ENCODE measurements around the gene MAP1LC3A.

The MAP1LC3A gene

DNA sequence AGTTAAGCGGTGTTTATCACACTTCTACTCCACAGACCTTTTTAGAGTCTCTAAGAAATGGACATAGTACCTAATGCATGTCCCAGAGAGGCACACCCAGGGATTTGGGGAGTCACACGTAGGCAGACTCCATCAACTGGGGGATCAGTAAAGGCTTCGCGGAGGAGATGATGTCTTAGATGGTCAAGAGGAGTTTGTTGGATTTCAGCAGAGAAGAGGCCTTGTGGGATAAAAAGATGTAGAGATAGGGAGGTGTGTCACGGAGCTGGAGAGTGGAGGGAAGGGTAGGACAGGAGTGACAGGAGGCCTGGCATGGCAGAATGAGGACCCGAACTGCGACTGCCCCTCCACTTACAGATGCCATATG is 33.2 kb upstream of the MAP1LC3A start:
- TF ChIP-seq CTCF (IDR thresholded peaks at IDR 0.05; ENCODE audit: low read depth, low read length), result no peak
- DNase-seq (ENCODE audit: extremely low read depth, low read depth), result no peak

DNA sequence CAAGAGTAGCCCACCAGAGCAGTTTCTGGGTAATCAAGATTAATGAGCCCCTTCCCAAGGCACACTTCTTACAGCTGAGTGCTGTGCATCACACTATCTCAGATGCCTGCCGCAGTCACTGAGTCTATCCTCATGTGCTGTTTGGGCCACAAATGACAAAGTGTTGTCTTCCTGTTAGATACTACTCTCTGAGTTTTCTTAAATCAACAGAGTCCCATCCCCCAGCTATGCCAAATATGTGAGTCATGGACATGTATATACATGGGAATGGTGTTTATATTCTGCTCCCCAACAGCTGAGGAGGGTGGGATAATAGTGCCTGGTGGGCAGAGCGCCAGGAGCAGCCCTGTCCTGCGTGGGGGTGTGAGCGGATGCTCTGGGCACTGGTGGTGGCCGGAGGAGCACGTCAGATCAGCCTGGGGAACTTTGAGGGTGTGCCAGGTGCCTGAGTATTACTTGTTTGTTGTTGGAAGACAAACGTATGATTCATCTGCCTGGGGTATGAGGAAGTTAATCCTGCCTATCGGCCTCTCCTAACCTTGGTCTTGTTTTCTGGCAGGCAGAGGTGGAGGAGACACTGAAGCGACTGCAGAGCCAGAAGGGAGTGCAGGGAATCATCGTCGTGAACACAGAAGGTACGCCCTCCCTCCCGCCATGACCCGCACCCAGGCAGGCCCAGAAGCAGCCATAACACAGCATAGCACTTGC is 32.7 kb upstream of the MAP1LC3A start:
- no peak for TF ChIP-seq CTCF (IDR thresholded peaks at IDR 0.05; ENCODE audit: low read depth, low read length)
- DNase-seq (ENCODE audit: extremely low read depth, low read depth), result peak; percentile 98

DNA sequence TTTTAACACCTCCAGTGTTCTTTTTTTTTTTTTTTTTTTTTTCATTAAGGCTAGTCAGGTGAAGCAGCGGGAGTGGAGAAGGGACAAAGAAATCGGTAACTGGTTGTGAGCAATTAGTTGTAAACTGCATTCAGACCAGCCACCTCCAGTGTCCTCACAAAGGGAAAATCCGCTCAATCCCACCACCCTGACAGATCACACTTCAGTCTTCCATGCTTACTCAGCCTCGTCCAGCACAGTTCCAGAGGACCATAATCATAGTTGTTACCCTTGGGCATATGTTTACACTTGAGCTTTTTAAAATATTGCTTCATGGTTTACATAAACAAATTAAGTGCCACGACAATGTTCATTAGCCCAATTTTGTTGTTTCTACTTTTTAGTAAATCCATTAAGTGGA is 32.1 kb upstream of the MAP1LC3A start:
- DNase-seq (ENCODE audit: extremely low read depth, low read depth), result no peak
- TF ChIP-seq CTCF (IDR thresholded peaks at IDR 0.05; ENCODE audit: low read depth, low read length), result no peak

GRCh38 chr20:34527016-34527415 is 31.5 kb upstream of the MAP1LC3A start:
- DNase-seq (ENCODE audit: extremely low read depth, low read depth), result no peak
- no peak for TF ChIP-seq CTCF (IDR thresholded peaks at IDR 0.05; ENCODE audit: low read depth, low read length)

DNA sequence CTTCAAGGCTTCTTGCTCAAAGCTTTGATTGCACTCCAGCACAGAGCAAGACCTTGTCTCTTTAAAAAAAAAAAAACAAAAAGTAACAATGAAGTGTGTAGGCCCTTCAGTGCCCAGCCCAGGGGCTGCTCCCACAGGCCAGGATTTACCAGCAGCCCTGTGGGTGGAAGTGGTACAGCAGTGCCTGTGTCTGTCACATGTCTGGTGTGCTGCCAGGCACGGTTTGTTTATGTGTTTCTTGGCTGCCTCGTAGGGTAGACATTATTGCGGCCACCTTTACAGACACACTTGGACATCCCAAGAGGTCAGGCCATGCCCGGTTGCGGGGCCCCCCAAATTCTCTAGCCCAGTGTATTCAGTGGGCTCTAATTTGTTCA is 29.6 kb upstream of the MAP1LC3A start:
- no peak for DNase-seq (ENCODE audit: extremely low read depth, low read depth)
- no peak for TF ChIP-seq CTCF (IDR thresholded peaks at IDR 0.05; ENCODE audit: low read depth, low read length)

GRCh38 chr20:34529742-34530141 is 28.8 kb upstream of the MAP1LC3A start:
- no peak for DNase-seq (ENCODE audit: extremely low read depth, low read depth)
- no peak for TF ChIP-seq CTCF (IDR thresholded peaks at IDR 0.05; ENCODE audit: low read depth, low read length)

DNA sequence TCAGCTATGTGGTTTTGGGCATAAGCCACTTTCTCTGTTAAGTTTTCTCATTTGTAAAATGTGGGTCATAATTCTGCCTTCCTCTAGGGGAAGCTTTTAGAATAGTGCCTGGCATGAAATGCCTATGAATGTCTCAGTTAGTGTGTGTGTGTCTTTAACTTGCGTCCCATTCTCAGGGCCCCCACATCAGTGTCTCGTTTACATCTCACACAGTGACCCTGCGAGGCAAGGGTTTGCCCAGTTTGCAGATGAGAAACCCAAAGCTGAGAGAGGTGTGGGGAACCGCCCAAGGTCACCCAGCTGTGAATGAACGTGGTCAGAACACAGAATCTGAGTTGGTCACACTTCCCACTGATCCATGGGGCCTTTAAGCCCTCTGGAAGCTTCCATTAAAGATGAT is 28.2 kb upstream of the MAP1LC3A start:
- no peak for TF ChIP-seq CTCF (IDR thresholded peaks at IDR 0.05; ENCODE audit: low read depth, low read length)
- no peak for DNase-seq (ENCODE audit: extremely low read depth, low read depth)

Data from AG09319 (cell line).